Mucosa of descending colon (tissue), 3 donors: ENCODE data around the gene CST4. TPM values are rescaled to one million over a fixed set of nuclear protein-coding genes. Genes with fewer than 3 reads are reported as not detected.

ENCODE experiments used
- ATAC-seq: fragments of 200-7000 bp; cut with Tn5 transposase; one replicate; pipeline ENCODE4 v1.9.1; 2020; ENCODE audit warnings: mild to moderate bottlenecking, moderate library complexity
- DNase-seq, 3 donors: peaks; one replicate each; pipeline ENCODE4 v3.0.0-alpha.2; 2020
- H3K36me3 ChIP-seq: fragments of 200-600 bp; one replicate; pipeline ENCODE4 v1.8.0; 2021; ENCODE audit warnings: low read depth, mild to moderate bottlenecking
- H3K4me1 ChIP-seq: fragments of 200-600 bp; one replicate; pipeline ENCODE4 v1.8.0; 2021; ENCODE audit warnings: low read depth, mild to moderate bottlenecking
- H3K4me3 ChIP-seq: fragments of 200-600 bp; one replicate; pipeline ENCODE4 v1.8.0; 2021; ENCODE audit warnings: mild to moderate bottlenecking
- H3K9me3 ChIP-seq: fragments of 200-600 bp; one replicate; pipeline ENCODE4 v1.8.0; 2021; ENCODE audit warnings: mild to moderate bottlenecking
- intact Hi-C, 2 donors: fragments of 100-400 bp; cut with DNase I in 1 of 2; cut with micrococcal nuclease in 1 of 2; formaldehyde crosslinking; loops; one replicate each; pipeline versions ENCODE4 v1.11.0 to v1.11.1; 2022; cut with DNase I, micrococcal nuclease
- total RNA-seq, 3 donors: library from RNA; stranded (reverse); fragmentation: NEBNext Ultra II Directional in 2 of 3; extraction: Animal tissue kit (Norgen Biotek cat#: 25700) in 2 of 3; gene quantifications; one replicate each; pipeline versions ENCODE4 v1.2.1 to v1.2.4, GENCODE V29; 2021 to 2023
- TF ChIP-seq, protein P1 (sequence below): fragments of 200-600 bp; IDR thresholded peaks from one replicate; pipeline ENCODE4 v1.8.0; 2022; ENCODE audit warnings: antibody characterized with exemption, mild to moderate bottlenecking
- donor health status: DM: no; HTN: no; CAD: no; lungs with moderate emphysema.
- donor health status: DM: no; HTN: no; CAD: no.
- donor health status: DM: no; HTN: yes; CAD: no.

Gene CST4
- total RNA-seq, 3 donors from 2014 or later = not detected

DNA sequence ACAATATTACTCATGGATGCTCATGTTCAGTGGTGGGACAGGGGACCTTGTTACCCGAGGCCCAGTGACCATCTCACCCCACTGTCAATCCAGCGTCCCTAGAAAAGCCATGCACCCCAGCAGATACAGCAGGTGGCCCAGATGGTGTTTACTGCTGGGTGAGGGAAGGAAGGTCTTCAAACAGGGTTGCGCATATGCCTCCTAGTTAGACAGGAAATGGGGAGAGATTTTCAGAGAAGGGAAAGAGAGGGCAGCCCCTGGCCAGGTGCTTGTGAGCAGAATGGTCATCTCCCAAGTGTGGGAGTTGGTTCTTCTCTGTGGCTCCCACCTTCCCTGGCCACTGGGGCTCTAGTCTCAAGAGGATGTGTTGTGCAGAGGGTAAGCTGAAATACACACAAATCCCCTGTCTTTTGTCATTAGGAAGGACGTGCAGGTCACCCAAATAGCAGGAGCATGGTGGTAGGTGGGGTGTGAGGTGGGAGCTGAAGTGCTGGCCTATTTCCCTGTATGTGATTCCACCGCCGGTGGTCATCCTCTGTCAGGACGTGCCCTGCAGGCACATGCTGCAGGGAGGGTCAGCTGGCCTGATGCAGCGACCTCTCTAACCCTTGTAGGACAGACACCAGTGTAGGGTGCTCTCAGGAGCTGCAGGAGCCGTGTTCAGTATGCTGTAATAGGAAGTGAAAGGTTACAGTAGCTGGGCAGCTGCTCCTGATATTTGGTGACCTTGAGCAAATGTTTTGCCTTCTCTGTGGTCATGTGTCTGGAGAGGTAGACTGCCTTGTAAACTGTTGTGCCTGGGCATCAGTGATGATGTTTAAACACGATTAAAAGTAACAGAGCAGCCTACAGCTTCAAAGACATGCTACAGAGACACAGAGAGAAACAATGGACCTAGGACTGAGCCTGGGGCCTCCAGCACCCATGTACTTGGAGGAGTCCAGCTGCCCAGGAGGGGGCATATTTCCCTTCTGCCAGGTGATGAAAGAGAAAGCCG, 47.9 kb downstream of the CST4 start:
- Histone ChIP-seq H3K36me3 (no peaks in the 10 kb centered on the region), H3K9me3 (no peaks in the 10 kb centered on the region), H3K4me1 (peaks cover 9% of the 10 kb centered on the region), H3K4me3 (no peak overlapping the region)
- intact Hi-C loops = no loop called here
- ATAC-seq (no peak), DNase-seq (no peak)
- TF ChIP-seq, protein P1, sequence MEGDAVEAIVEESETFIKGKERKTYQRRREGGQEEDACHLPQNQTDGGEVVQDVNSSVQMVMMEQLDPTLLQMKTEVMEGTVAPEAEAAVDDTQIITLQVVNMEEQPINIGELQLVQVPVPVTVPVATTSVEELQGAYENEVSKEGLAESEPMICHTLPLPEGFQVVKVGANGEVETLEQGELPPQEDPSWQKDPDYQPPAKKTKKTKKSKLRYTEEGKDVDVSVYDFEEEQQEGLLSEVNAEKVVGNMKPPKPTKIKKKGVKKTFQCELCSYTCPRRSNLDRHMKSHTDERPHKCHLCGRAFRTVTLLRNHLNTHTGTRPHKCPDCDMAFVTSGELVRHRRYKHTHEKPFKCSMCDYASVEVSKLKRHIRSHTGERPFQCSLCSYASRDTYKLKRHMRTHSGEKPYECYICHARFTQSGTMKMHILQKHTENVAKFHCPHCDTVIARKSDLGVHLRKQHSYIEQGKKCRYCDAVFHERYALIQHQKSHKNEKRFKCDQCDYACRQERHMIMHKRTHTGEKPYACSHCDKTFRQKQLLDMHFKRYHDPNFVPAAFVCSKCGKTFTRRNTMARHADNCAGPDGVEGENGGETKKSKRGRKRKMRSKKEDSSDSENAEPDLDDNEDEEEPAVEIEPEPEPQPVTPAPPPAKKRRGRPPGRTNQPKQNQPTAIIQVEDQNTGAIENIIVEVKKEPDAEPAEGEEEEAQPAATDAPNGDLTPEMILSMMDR = no peak

DNA sequence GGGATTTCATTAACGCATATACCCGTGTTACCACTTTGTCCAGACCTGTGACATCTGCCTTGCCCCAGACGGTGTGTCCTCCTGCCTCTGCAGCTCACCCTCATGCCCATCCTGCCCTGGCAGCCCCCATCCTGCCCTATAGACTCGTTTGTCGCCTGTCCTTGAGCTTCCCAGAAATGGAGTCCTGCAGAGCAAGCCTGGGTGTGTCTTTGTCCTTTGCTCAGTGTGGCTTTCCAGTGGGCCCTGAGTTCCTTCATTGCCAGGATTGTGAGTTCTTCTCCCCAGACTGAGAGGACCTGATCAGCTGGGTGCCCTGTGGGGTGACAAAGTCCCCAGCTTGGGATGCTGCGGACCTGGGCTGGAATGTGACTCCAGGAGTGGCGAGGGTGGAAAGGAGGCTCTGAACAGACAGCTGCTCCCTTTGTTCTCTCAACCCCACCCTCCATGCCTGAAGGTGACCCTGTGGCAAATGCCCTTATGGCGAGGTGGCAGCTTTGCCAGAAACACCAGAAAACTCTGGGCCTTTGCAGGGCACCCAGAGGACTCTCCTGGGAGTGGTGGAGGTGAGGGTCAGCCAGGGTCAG, 48.7 kb downstream of the CST4 start:
- ATAC-seq (no peak), DNase-seq (no peak)
- peaks cover 9% of the 10 kb centered on the region for H3K4me1 ChIP-seq
- H3K36me3 ChIP-seq = no peaks in the 10 kb centered on the region
- H3K9me3 ChIP-seq = no peaks in the 10 kb centered on the region
- no peak overlapping the region for H3K4me3 ChIP-seq
- intact Hi-C loops = no loop called here
- TF ChIP-seq, protein P1 = no peak

DNA sequence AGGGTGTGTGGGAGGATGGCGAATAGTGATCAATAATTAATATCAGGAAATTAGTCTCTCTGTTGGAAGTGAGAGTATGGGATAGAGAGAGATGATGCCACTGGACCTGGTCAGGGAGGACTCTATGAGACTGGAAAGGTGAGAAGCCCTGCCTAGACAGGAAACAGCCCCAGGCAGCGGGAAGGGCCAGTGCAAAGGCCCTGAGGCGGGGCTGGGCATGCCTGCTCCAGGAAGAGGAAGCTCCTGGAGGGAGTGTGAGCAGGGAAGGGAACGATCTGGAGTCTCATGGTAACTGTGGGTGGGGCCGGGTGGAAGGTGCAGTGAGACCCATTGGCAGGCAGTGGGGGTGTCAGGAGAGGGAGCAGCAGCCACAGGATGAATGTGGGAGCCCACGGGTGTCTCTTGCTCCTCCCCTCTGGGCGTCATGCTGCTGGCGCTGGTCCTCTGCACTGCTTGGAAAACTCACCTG, 49.3 kb downstream of the CST4 start:
- DNase-seq (peak; percentile 58 to 82 (median 80)), ATAC-seq (peak; percentile 64)
- no peak overlapping the region for H3K4me3 ChIP-seq
- peaks cover 9% of the 10 kb centered on the region for H3K4me1 ChIP-seq
- intact Hi-C loops = no loop called here
- H3K9me3 ChIP-seq = no peaks in the 10 kb centered on the region
- TF ChIP-seq, protein P1 = no peak
- no peaks in the 10 kb centered on the region for H3K36me3 ChIP-seq

DNA sequence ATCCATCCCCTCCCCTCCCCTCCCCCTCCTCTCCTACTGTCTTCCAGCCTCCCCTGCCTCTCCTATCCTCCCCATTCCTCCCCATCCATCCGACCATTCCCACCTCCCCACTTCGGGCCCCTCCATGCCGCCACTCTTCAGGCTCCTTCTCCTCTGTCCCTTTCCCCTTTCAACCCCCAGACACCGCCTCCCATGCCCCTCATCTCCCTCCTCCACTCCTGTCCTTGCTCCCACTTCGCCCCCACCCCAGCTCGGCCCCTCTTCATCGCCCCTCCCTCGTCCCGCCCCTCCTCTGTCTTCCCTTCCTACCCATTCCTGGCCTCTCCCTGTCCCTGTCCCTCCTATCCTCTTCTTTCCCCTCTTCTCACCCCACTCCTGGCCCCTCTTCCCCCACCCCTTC, 50.5 kb downstream of the CST4 start:
- peaks cover 9% of the 10 kb centered on the region for H3K4me1 ChIP-seq
- ATAC-seq (no peak), DNase-seq (no peak)
- TF ChIP-seq, protein P1 = no peak
- intact Hi-C loops = no loop called here
- H3K4me3 ChIP-seq = no peak overlapping the region
- H3K9me3 ChIP-seq = no peaks in the 10 kb centered on the region
- no peaks in the 10 kb centered on the region for H3K36me3 ChIP-seq

DNA sequence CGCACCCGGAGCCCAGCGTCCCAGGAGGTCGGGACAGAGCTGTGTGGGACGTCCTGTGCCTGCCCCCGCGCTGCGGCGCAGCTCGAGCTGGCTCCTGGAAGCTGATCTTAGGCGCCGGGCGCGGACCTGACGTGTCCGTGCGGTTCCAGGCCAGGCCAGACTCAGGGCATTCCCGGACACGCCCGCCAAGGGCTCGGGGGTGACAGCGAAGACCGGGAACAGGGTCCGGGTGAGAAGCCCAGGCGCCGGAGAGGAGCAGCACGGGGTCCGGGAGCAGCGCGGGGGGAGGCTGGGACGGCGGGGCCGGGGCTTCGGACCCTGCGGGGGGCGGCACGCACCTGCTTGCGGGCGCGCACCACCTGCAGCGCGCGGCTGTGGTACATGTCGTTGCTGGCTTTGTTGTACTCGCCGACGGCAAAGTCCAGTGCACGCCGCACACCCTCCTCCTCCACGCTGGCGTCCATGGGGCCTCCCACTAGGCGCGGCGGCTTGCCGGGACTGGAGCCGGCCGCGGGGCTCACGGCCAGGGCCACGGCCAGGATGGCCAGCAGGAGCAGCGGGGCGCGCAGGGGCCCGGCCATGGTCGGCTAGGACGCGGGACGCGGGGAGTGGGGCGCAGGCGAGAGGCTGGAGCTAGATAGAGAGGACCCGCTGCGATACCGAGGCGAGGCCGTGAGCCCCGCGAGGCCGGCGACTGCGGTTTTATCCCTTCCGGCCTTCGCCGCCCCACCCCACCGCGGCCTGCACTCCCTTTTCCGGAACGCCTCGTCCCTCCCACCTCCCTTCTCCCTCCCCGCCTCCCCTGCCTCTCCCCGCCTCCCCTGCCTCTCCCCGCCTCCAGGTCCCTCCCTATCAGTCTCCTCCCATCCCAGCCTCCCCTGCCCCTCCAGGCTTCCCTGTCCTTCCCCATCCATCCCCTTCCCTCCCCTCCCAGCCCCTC, 51.3 kb downstream of the CST4 start, which contains the start of gene CST3:
Gene CST3 (minus strand): TSS at position 674 of the 940 bp plus-strand sequence. CDS start 93 bp downstream, at position 581.
- ATAC-seq (peak; percentile 91), DNase-seq (peak; percentile 93)
- Histone ChIP-seq H3K4me1 (peaks cover 9% of the 10 kb centered on the region), H3K36me3 (no peaks in the 10 kb centered on the region), H3K9me3 (no peaks in the 10 kb centered on the region), H3K4me3 (peak within 1 kb of the TSS; percentile 83)
- TF ChIP-seq, protein P1 = no peak
- intact Hi-C loops = no loop called here
